Hematopoietic multipotent progenitor cell treated with erythropoietin and hydrocortisone succinate and interleukin-3 and kit ligand, for 6 days (in vitro differentiated cells): ENCODE data around the gene SGMS2.
"Not testable (repeated sequence)": the region's sequence is repeated elsewhere in the genome, so short reads cannot be mapped to it uniquely, and the experiment has no call there.

ENCODE experiments used
- DNase-seq: peaks from one replicate; pipeline ENCODE4 v3.0.0-alpha.2; 2015

The SGMS2 gene

DNA sequence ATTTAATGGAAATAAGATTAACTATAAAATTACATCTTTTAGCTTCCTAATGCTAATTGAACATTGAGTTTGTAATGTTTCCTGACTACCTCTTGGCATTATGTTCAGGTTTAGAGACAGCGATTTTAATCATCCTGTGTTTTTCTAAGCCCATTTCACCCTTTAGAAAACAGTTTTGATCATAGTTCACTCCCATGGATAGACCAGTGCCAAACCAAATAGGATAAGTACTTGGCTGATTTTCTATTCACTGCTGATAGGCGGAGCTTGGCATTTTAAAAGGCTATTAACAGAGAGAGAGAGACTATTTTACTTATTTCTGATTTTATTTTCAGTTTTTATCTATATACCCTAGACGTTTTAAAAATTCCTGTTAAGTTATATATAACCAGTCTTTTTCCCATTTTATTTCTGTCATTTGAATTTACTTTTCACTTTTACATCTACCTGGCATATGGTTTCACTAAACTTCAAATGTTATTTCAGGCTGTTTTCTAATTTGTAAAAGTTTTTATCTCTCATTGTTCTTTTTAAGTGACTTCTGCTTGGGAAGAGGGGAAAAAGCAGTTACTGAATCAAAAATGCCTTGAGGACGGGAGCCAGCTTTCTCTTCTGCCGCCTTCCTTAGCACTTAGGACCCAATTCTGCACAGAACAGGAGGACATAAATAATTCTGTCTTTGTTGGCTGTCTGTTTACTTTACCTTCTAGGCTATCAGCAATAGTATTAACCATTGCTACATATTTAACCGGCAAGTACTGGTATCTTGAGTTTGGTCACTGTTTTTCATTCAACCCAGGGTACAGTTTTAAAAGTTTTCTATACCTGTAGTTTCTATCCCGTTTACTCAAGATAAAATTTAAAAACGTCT is 46.4 kb downstream of the SGMS2 start:
- DNase-seq = no peak

- DNase-seq = no peak
These were observed 49.3 kb downstream of the SGMS2 start for GRCh38 chr4:107874024-107874423.

- DNase-seq = peak; percentile 24
These were observed 51.4 kb downstream of the SGMS2 start for GRCh38 chr4:107876099-107876498.

DNA sequence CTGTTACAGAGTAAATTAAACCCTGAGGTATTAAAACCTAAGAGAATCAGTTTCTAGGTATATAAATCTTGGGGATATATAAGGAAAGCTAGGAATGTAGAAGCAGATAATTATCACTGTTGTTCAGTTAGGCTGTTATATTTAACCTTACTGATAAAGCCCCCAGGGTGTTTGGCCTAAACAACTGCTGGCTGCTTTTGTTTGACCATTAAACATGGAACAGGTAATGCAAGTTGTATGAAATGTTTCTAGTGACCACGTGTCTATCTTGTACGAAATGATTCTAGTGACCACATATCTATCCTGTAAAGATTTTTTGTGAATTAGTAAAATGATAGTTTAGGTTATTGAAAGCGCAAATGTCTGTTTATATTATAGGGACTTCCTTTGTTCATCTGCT is 52.6 kb downstream of the SGMS2 start:
- DNase-seq = no peak

DNA sequence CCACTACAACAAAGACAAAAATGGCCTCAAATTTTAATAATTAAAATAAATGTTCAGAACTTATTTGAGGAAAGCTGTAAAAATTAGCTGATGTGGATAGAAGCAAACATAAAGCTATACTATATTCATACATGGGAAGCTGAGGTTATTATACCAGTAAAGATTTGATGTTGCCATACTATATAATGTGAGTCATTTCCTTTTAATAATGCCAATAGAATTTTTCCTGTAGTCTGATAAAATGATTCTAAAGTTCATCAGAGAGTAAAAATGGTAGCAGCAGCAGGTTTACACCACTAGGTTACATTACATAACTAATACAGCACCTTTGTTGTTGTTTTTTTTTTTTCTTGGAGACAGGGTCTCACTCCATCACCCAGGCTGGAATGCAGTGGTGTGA is 61.1 kb downstream of the SGMS2 start:
- no peak for DNase-seq

DNA sequence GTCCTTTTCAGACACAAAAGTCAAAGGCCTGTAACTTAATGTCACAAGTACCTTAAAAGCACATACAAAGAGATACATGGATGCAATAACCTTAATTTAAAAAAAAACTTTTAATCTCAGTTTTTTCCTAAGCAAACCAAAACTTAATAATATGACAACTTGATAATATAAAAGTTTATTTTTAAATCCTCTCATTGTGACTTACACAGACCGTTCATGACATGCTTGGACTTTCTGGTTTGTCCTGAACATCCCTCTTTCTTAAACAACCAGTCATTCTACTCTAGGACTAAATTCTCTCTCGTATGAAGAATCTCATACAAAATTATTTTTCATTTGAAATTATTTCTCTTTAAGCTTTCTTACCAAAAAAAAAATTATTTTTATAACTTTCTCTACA is 63.5 kb downstream of the SGMS2 start:
- DNase-seq = peak; percentile 13

DNA sequence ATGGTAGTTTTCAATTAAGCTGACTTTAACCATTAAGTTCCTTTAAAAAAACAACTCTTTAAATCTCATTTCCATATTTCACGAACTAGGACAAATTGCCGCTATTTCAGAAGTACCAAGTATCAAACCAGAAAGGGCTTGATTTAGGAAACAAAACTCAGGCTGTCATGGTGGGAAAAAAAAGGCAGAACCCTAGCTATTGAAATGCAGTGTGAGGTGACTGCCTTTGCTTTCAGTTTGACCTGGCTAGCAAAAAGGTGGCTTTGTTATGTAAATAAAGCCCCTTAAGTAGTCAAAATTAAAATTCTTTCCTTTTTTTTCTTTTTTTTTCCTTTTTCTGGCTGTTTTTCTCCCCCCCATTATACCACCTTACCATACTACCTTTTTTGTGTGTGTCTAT is 66.0 kb downstream of the SGMS2 start:
- no peak for DNase-seq

DNA sequence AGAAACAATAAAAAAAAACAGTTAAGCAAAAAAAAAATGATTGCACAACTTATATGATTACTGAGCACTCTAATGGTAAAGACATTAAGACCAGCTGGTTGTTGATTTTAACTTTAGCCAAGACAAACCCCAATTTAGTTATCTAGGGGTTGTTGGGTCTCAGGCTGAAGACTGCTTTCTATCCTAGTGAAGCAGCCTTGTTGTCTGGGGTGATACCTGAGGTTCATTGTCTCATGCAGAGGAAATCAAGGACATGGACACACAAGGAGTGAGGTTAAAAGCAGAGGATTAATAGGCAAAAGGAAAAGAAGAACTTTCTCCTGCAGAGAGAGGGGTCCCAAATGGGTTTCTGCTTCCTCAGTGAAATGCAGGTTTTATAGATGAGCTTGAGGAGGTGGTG is 66.6 kb downstream of the SGMS2 start:
- DNase-seq = no peak

GRCh38 chr4:107893171-107894137 is 68.7 kb downstream of the SGMS2 start:
- DNase-seq = no peak

- DNase-seq = no peak
These were observed 69.4 kb downstream of the SGMS2 start for GRCh38 chr4:107894138-107894603.

- DNase-seq = no peak
These were observed 71.5 kb downstream of the SGMS2 start for GRCh38 chr4:107896158-107896645.

DNA sequence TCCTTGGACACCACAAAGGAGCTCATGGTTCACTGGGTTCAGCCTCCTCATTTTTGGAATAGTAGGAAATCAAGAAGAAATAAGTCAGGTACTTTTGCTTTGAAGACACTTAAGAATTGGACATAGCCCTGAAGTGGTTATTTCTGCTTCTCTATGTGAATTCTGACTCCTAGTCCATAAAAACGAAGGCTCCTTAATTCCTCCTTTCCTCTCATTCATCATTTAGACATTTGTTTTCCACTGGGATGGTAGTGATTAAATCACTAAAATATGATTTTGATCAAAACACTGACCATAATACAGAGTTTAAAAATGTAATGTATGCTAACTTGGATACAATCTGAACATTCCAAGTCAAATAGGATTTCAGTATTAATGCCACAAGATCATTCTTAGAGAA is 71.9 kb downstream of the SGMS2 start:
- no peak for DNase-seq

GRCh38 chr4:107897823-107898222 is 73.1 kb downstream of the SGMS2 start:
- no peak for DNase-seq

DNA sequence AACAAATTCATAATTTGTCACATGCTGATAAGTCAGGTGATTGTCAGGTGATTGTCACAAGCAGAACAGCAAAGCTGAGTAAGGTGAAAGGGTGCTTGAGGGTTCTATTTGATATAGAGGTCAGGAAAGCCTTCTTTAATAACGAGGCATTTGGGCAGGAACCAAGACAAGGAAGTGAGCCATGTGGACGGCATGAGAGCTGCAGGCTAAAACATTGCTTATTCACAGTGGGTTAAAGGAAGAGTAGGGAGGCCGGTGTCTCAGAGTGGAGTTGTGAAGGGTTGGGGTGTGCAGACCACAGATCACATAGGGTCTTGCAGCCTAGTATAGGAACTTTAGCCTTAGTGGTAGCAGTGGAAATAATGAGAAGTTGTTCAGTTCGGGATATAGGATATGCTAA is 75.3 kb downstream of the SGMS2 start:
- DNase-seq = no peak

DNA sequence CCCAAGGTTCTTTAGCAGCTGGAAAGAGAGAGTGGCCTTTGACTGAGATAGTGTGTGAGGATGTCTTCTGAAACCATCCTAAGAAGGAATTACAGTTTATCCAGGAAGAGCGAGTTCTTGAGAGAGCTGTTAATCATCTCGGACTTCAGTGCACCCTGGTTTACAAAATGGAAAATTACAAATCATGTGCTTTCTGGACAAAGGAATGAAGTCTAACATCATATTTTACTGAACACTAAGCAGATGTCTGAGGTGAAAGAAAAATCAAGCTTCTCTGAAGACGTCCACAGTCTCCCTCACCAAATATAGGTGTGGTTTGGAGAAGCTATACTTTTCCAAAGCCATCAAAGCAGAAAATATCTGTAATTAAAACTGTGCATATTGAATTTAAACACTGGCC is 75.8 kb downstream of the SGMS2 start:
- DNase-seq = no peak

DNA sequence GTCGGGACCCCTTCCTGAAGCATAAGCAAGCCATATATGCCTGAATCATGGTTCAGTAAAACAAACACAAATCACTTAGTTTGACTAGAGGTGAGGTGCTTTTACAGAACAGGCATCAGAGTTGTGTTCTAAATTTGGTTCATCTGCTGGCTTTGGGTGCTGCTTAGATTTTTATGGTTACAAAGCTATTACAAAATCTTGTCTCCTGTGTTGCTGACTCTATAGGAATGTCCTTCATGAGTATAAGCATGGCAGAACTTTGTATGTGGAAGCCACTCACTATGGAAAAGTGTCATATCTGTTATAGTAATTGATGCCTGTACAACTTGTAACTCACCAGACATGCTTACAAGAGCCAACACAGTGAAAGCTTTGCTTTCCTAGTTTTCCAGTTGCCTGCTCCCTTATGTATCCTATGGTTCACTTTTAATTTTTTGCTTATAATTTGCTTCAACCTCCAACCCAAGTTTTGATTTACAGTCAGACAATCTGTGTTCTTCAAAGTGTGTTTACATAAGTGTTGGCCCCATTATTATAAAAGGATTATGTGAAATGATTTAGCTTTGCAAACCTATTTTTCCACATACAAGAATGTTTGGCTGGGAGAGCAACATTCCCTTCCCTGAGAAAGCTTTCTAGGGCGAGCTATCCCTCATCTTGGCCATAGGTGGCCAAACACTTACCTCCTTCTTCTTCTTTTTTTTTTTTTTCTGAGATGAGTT is 76.6 kb downstream of the SGMS2 start:
- DNase-seq = no peak

DNA sequence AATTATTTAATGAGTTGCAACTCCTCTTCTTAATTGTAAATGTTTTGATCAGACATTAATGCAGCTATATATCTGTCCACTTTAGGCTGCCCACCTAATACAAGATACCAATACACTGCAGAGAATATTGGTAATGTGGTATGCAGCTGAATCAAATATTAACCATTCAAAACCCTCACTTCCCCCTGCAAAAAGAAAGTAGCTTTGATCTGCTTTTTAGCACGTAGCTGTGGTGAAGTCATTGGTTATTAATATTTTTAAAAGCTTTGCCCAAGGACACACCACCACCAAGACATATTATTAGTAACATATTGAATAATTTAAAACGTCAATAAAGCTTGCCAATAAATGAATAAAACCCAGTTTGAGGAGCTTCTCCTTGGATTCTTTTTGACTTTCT is 78.0 kb downstream of the SGMS2 start:
- no peak for DNase-seq

- DNase-seq = not testable (repeated sequence)
These were observed 80.3 kb downstream of the SGMS2 start for GRCh38 chr4:107905082-107905481.

DNA sequence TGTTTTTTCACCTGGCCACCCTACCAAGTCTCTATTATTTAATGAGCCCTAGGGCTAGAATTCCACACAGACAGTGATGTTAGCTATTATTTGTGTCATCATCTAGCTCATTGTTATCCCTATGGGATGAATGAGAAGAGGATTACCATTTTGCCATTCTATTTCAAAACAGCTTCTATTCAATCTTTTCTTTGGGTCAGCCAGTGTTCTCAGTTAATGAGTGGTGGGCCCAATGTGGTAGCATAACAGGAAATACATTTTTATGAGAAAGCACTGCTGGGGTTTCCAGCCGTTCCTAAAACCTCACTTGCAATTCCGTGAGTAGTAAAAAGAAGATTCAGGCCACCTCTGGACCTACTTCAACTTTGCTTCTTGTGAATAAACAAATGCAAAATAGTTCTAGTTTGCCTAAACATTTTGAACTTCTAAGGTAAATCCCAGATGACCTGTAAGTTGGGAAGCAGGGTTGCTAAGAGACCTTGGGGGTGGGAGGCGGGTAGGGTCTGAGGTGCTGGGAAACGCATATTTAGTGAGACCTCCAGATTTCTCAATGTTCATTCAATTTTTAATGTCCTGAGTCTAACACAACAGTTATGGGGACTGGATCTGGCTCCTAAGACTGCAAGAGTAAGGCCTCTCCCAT is 81.8 kb downstream of the SGMS2 start:
- no peak for DNase-seq

DNA sequence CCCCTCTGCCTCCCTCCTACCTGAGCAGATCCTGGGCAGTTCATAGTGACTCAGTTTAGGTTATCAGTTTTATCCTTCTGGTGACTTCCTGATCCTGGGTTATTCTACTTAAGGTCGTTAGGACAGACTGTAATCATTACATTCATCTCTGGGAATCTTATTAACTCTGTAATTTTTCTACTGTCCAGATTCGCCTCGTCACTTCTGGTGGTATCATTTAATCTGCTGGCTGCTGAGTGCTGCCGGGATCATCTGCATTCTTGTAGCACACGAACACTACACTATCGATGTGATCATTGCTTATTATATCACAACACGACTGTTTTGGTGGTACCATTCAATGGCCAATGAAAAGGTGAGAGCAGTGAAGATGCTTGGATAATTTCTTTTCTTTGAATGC is 83.6 kb downstream of the SGMS2 start:
- DNase-seq = no peak

GRCh38 chr4:107913283-107913899 is 88.7 kb downstream of the SGMS2 start:
- DNase-seq = peak; percentile 88

- no peak for DNase-seq
These were observed 90.5 kb downstream of the SGMS2 start for GRCh38 chr4:107915220-107915619.
